Stimulated activated CD8-positive, alpha-beta memory T cell treated with anti-CD3 and anti-CD28 coated beads, Interleukin-7, amount 100 ng/mL, for 1 hour (primary cell): ENCODE data around the gene ADCY10.
"Not testable (repeated sequence)": the region's sequence is repeated elsewhere in the genome, so short reads cannot be mapped to it uniquely, and the experiment has no call there.

Source experiments
- DNase-seq, 2 donors: peaks; one replicate each; pipeline ENCODE4 v3.0.0-alpha.2; 2020; ENCODE audit warnings: low read depth in 2 of 2

The ADCY10 gene

DNA sequence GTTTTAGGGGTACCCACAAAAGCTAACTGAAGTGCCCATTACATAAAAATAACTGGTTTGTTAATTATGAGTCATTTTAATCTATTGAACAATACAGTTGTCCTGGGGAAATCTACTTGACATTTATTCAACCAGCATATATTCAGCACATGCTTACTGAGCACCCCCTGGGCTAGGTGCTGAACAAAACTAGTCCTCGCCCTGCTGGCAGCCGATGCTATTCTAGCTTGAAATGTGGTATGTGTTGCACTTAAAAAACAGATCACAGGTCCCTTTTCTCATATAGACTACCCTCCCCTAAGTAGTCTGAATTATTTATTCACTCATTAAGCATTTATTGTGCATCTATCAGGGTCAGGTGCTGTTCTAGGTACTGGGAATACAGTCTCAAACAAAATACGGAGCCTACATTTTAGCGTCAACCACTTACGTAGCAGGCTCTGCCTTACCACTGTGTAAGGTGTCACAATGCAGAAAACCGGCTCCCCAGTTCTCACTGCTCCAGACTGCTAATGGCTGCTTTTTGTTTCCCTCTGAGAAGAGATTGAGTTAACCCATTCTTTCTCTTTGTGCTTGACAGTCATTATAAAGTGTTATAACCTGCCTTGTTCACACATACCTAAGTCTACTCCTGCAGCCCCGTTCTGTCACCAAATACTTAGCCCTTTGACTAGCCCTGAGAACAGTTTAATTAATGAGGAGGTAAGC, 57.1 kb downstream of the ADCY10 start:
- DNase-seq, result no peak

DNA sequence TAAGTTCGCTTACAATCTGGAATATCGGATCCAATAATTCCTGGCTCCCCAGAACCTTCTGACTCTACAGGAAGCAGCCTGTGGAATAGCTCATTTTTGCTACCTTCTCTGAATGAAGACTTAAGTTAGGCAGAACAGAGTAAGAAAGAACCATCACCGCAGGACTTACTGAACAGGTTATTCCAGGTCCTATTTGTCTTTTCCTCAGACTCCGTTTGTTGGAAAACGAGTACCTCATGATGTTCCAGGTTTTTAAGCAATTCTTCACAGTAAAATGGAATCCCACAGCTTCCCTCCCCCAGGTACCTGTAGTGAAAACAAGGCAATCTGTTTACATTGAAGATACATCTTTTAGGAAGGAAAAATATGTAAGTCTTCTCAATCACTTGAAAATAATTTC, 59.8 kb downstream of the ADCY10 start:
- no peak for DNase-seq

DNA sequence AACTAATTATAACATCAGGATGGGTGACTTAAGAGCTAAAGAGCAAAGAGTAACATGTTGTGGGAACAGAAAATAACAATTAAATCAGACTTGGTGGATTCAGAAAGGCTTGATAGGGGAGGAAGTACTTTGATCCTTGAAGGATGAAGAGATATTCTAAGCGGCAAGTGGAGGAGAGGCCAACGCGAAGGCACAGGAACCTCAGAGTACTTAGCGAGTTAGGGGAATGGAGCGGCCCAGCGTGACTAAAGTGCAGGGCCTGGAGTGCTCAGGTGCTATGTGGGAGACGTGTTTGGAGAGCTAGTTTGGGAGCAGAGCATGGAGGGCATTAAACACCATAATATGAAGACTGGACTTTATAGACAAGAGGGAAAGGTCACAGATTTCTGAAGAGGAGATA, 64.3 kb downstream of the ADCY10 start:
- no peak for DNase-seq

GRCh38 chr1:167842872-167843271, 71.1 kb downstream of the ADCY10 start:
- no peak for DNase-seq

GRCh38 chr1:167841530-167841929, 72.4 kb downstream of the ADCY10 start:
- no peak for DNase-seq

- no peak for DNase-seq
These were observed 74.9 kb downstream of the ADCY10 start for GRCh38 chr1:167839009-167839408.

DNA sequence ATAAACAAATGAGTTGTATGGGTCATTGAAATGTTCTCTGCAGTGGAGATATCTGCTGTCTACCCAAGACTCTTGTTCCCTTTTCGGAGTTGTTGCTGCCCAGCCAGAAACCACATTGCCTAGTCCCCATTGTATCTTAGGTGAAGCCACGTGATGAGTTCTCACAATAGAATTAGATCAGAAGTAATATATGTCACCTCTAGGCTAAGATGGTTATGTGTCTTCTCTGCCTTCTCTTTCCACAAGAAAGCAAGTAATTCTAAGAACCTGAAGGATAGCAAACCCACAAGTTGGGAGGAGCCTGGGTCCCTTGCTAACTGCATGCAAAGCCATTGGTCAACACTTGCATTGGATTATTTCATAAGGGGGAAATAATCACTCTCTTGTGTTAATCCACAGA, 76.6 kb downstream of the ADCY10 start:
- DNase-seq, result no peak

GRCh38 chr1:167836197-167836596, 77.7 kb downstream of the ADCY10 start:
- no peak for DNase-seq

GRCh38 chr1:167833904-167834303, 80.0 kb downstream of the ADCY10 start:
- DNase-seq, result no peak

- DNase-seq, result no peak
These were observed 81.2 kb downstream of the ADCY10 start for GRCh38 chr1:167832693-167833092.

DNA sequence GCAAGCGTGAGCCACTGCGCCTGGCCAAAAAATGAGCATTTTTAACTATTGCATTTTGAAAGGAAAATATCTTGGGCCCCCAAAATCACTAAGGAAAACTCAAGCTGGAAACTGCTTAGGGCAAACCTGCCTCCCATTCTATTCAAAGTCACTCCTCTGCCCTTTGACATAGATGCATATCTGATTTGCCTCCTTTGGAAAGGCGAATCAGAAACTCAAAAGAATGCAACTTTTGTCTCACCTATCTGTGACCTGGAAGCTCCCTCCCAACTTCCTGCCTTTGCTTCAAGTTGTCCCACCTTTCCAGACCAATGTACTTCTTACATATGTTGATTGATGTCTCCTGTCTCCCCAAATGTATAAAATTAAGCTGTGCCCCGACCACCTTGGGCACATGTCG, 83.3 kb downstream of the ADCY10 start:
- DNase-seq, result not testable (repeated sequence)

GRCh38 chr1:167829868-167830267, 84.1 kb downstream of the ADCY10 start:
- DNase-seq, result no peak

DNA sequence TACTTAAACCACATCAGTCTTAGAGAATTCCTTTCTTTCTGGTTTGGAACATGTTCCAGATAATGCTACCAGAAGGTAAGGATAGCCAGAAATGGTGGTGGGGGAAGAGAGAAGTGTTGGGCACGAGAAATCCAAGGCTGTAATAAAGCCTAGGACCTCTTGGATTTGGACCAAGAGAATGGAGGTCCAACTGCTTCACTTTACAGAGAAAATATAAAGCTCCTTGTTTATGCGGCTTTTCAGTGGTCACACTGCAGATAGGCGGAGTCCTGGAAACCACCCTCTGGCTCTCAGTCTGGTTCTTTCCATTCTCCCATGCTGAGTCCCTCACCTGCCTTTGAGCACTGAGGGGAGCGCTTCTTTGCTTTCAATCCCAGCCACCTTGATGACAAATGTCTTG, 87.8 kb downstream of the ADCY10 start:
- DNase-seq, result no peak

- no peak for DNase-seq
These were observed 88.4 kb downstream of the ADCY10 start for GRCh38 chr1:167825419-167826079.

- DNase-seq, result no peak
These were observed 89.7 kb downstream of the ADCY10 start for GRCh38 chr1:167824163-167824794.

- no peak for DNase-seq
These were observed 91.8 kb downstream of the ADCY10 start for GRCh38 chr1:167821969-167822685.

- DNase-seq, result no peak
These were observed 92.6 kb downstream of the ADCY10 start for GRCh38 chr1:167821356-167821685.

GRCh38 chr1:167820684-167821355, 93.1 kb downstream of the ADCY10 start:
- DNase-seq, result no peak

- DNase-seq, result no peak
These were observed 93.9 kb downstream of the ADCY10 start for GRCh38 chr1:167819849-167820683.

DNA sequence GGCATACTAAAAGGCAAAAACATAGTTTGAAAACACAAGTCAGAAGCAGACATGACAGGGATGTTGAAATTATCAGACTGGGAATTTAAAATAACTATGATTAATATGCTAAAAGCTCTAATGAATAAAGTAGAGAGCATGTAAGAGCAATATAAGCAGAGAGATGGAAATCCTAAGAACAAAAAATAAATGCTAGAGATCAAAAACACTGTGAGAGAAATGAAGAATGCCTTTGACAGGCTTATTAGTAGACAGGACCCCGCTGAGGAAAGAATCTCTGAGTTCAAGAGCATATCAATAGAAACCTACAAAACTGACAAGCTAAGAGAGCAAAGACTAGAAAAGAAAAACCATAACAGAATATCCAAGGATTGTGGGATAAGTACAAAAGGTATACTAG, 98.3 kb downstream of the ADCY10 start:
- DNase-seq, result no peak

GRCh38 chr1:167812972-167813371, 101.0 kb downstream of the ADCY10 start:
- DNase-seq, result no peak
